ENCODE measurements around the gene SCUBE1.

The SCUBE1 gene

GRCh38 chr22:43343262-43343669, at the start of gene SCUBE1:
SCUBE1 (minus strand) TSS chr22:43343372; CDS start chr22:43343261, 111 bp downstream.
- DNase-seq, result peak; percentile 48 to 60

GRCh38 chr22:43392385-43392989, 49.3 kb upstream of the SCUBE1 start:
- DNase-seq, result no peak

GRCh38 chr22:43391306-43391705, 48.1 kb upstream of the SCUBE1 start:
- DNase-seq, result no peak

GRCh38 chr22:43390872-43391271, 47.7 kb upstream of the SCUBE1 start:
- no peak for DNase-seq

GRCh38 chr22:43390166-43390565, 47.0 kb upstream of the SCUBE1 start:
- no peak for DNase-seq

- no peak for DNase-seq
These were observed 46.2 kb upstream of the SCUBE1 start for GRCh38 chr22:43389227-43389836.

- peak; percentile 56 to 72 for DNase-seq
These were observed 45.3 kb upstream of the SCUBE1 start for GRCh38 chr22:43388420-43388851.

- no peak for DNase-seq
These were observed 44.6 kb upstream of the SCUBE1 start for GRCh38 chr22:43387815-43388214.

- peak; percentile 70 to 76 for DNase-seq
These were observed 42.8 kb upstream of the SCUBE1 start for GRCh38 chr22:43385770-43386641.

- no peak for DNase-seq
These were observed 41.7 kb upstream of the SCUBE1 start for GRCh38 chr22:43384863-43385262.

- DNase-seq, result peak in 1 of 2 donors; percentile 28
These were observed 38.5 kb upstream of the SCUBE1 start for GRCh38 chr22:43381693-43382092.

GRCh38 chr22:43377896-43378704, 34.9 kb upstream of the SCUBE1 start:
- peak in 1 of 2 donors; percentile 24 for DNase-seq

GRCh38 chr22:43377548-43377895, 34.4 kb upstream of the SCUBE1 start:
- no peak for DNase-seq

- DNase-seq, result peak; percentile 39 to 43
These were observed 33.8 kb upstream of the SCUBE1 start for GRCh38 chr22:43376765-43377547.

- no peak for DNase-seq
These were observed 32.8 kb upstream of the SCUBE1 start for GRCh38 chr22:43375951-43376455.

- DNase-seq, result no peak
These were observed 26.9 kb upstream of the SCUBE1 start for GRCh38 chr22:43370036-43370435.

- DNase-seq, result no peak
These were observed 22.7 kb upstream of the SCUBE1 start for GRCh38 chr22:43365715-43366440.

- no peak for DNase-seq
These were observed 20.9 kb upstream of the SCUBE1 start for GRCh38 chr22:43364169-43364435.

- no peak for DNase-seq
These were observed 20.4 kb upstream of the SCUBE1 start for GRCh38 chr22:43363315-43364168.

GRCh38 chr22:43360576-43360975, 17.4 kb upstream of the SCUBE1 start:
- no peak for DNase-seq
